NAMALWA (cell line): ENCODE data around the gene GPSM1.

ENCODE experiments used
- DNase-seq: peaks from one replicate; pipeline ENCODE4 v3.0.0-alpha.2; 2015; ENCODE audit warnings: low spot score

GPSM1 gene, protein sequence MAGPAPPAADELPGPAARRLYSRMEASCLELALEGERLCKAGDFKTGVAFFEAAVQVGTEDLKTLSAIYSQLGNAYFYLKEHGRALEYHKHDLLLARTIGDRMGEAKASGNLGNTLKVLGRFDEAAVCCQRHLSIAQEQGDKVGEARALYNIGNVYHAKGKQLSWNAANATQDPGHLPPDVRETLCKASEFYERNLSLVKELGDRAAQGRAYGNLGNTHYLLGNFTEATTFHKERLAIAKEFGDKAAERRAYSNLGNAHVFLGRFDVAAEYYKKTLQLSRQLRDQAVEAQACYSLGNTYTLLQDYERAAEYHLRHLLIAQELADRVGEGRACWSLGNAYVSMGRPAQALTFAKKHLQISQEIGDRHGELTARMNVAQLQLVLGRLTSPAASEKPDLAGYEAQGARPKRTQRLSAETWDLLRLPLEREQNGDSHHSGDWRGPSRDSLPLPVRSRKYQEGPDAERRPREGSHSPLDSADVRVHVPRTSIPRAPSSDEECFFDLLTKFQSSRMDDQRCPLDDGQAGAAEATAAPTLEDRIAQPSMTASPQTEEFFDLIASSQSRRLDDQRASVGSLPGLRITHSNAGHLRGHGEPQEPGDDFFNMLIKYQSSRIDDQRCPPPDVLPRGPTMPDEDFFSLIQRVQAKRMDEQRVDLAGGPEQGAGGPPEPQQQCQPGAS

GRCh38 chr9:136327304-136327974, at the start of gene GPSM1:
Gene GPSM1, plus strand, starts transcription at chr9:136327539. Its CDS starts 157 bp downstream, at chr9:136327696.
- no peak for DNase-seq

GRCh38 chr9:136277746-136278145, 49.6 kb upstream of the GPSM1 start:
- DNase-seq: no peak

GRCh38 chr9:136278221-136278620, 49.1 kb upstream of the GPSM1 start:
- DNase-seq: no peak

GRCh38 chr9:136278894-136279293, 48.4 kb upstream of the GPSM1 start:
- DNase-seq: no peak

- DNase-seq: no peak
These were observed 47.9 kb upstream of the GPSM1 start for GRCh38 chr9:136279471-136279870.

DNA sequence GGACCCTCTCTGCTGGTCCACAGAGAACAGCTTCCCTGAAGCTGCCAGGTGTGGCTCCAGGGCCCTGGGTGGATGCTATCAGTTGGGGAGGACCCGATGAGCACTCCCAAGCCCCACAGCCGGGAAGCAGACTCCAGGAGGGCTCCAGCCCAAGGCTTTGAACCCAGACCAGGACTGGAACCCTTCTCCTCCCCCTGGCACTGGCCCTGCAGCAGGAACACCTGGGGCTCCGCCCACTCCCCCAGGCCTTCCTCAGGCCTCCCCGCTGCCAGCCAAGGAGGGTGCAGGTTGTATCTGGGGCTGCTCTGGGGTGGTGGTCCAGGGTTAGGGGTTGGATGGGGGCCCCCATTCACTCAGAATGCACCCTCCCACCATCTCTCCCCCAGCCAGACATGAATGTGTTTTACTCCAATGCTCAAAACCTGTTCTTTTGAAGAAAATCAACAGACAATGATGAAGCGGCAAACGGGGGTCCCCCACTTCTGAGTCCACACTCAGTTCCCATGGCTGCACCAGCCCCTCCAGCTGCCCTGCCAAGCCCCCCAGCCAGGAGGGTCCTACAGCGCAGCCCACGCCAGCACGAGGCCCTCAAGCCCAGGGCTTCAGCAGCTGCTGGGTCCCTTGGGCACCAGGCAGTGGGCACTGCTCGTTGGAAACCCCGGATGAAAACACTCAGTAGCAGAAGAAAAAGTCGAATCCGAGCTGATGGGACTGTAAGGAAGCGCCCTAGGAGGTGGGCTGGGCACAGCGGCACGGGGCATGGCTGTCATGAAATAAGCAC, 46.6 kb upstream of the GPSM1 start:
- no peak for DNase-seq

DNA sequence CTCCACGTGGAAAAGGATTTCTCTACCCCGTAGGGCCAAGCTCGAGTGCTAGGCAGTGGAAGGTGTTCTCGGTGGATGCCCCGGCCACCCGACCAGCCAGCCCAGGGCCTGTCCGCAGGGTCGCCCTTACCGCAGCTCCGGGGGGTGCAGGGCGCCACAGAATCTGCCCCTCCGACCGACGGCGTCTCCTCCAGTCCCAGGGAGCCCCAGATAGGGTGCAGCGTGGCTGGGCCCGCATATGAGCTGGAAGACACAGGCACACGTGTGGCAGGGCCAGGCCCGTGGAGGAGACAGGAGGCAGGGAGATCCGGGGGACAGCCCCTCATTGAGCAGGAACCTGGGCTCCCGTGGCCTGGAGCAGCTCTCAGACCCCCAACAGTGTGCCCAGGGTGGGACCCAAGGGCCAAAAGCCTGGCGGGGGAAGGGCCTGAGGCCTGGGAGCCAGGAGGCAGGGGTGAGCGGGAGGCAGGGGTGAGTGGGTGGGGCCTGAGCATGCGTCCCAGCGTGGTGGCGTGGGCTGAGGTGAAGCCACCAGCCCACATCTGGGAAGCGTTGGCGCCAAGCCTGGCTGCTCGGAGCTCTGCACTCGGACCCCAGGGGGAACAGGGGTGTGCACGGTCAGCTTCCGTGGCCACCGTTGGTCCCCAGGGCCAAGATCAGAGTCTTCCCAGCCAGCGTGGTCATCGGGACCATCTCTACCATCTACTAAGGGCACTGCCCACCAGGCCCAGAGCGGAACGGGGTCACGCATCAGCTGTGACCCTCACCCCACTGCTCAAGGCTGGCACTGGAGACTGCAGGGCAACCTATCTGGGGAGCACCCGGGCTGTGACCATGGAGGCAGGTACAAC, 45.7 kb upstream of the GPSM1 start:
- no peak for DNase-seq

DNA sequence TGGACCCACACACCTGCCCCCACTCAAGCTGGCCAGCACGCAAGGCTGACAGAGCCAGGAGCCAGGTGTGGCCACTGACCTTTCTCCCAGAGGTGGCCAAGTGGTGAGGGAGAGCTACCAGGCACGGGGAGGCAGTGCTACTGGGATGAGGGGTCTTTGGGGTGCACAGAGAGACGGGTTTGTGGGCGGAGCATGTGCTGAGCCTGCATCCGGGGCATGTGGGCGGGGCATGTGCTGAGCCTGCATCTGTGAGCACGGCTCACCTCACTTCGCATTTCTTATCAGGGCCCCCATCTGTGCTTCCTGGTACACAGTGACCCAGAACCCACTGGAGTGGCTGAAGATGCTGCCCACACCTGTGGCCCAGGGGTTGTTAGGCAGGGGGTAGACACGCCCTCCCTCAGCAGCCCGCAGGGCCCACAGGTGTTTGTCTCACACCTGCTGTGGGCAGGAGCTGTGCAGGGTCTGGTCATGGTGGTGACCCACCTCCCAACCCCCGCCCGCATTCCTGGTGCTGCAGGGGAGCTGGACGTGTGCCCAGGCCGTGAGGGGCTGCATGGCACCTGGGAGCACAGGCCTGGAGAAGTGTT, 45.0 kb upstream of the GPSM1 start:
- peak; percentile 83 for DNase-seq

- peak; percentile 96 for DNase-seq
These were observed 43.8 kb upstream of the GPSM1 start for GRCh38 chr9:136283291-136284235.

DNA sequence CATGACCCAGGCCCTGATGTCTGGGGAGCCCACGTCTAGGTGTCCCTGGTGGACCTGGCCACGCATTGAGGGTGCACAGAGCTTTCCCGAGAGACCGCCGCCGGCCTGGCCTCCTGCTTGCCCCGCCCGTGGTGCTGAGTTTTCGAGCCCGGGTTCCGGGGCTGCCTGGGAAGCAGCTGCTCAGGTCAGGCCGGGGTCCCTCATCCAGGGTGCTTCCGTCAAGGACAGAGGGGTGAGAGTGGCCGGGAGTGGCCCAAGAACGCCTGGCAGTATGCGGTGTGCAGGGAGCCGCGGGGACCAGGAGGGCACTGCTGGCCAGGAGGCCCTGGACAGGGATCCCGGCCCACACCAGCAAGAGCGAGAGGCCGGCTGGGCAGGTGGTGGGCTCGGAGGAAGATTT, 43.0 kb upstream of the GPSM1 start:
- DNase-seq: no peak

GRCh38 chr9:136284951-136285350, 42.4 kb upstream of the GPSM1 start:
- DNase-seq: no peak

GRCh38 chr9:136285501-136286358, 41.6 kb upstream of the GPSM1 start:
- DNase-seq: no peak

DNA sequence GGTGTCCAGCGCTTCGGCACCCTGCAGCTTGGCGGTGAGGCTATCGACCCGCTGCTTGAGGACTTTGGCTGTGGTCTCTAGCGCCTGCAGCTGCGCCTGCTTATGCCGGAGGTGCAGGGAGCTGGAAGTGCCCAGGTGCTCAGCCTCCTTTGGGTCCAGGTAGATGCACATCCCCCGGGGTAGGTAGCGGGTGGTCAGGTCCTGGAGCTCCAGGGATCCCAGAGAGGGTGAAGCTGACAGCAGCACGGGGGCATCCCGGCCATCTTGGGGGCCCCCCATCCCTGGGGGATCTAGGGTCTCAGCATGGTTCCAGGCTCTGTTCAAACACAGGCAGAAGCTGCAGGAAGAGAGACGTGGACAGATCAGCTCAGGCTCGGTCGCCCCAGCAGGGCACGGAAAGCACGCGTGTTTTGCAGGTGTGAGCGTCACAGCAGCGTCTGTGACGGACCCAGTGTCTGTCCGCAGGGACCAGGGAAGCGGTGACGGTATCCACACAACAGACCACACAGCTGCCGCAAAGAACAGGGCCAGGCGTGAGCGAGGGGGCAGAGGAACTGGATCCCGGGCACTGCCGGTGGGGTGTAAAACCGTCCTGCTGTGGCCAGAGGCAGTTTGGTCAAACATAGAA, 40.9 kb upstream of the GPSM1 start:
- DNase-seq: no peak

GRCh38 chr9:136286987-136287379, 40.4 kb upstream of the GPSM1 start:
- no peak for DNase-seq

DNA sequence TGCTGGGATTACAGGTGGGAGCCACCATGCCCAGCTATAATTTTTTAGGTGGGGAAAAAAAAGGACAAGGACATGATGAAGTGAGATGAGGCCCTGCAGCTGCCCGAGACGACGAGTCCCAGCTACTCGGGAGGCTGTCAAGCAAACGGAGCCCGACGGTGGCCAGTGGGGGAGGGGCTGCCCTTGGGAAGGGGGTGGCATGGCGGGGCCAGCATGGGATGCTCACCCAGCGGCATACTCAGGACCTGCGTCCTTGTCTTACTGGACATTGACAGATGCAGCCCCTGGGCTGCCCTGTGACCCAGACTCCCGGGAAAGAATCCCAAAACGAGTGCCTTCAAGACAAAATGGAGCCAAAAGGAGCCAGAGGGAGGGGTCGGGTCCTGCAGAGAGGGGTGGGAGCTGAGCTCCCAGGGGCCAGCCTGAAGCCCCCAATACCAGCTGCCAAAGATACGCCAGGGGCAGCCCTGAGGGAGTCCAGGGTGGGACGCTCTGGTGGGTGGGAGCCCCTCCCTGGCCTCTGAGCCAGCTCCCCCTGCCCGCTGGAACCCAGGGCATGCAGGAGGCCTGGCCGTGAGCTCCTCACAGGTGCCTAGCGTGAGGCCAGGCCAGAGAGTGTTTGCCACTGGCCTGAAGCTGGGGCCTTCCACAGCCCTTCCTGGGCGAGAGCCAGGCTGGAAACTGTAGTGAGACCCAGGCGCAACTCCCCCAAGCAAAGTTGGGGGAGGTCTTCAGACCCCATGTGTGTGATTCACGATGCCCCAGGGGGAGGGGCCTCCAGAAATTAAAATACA, 39.2 kb upstream of the GPSM1 start:
- DNase-seq: no peak

DNA sequence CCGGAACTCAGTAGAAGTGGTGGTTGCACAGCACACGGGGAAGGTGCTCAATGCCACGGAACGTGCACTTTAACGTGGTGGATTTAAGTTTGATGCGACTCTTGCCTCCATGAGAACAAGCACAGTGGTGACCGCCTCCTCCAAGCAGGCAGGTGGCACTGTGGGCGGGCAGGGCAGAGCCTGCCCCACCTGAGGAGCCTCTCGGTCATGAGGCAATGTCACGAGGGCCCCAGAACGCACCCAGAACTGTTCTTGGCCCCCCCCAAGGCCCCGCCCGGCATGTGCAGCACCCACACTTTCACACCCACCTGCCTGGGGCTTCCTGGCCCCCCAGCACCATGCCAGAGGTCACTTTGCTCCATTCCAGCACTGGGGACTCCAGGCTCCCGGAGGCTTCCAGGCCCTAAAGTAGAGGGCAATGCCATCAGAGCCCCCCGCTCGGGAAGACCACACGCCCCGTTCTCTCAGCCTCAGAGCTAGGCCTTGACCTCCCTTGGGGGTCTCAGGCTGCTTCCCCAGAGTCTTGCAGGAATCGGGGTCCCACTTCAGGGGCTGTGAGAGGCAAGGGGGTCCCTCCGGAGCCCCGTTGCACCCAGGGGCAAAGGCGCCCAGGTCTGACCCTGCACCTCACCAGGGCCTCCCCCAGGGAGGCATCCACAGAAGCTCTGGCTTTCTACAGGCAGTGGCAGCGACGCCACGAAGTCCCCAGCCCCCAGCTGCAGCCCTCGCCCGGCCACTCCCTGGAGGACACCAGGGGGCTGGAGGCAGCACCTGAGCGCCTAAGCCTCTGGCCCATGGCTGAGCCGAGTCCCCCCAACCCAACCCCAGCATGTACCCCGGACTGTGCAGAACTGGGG, 37.5 kb upstream of the GPSM1 start:
- DNase-seq: peak; percentile 45
